Fibroblast of villous mesenchyme (primary cell): ENCODE measurements around the gene SLC18A3. TPM values are rescaled to one million over a fixed set of nuclear protein-coding genes. Genes with fewer than 3 reads are reported as not detected.

ENCODE experiments used
- DNase-seq: peaks from one replicate; pipeline ENCODE4 v3.0.0-alpha.2; 2010; ENCODE audit warnings: low read depth
- H3K4me3 ChIP-seq: 2 replicates; pipeline ENCODE4 v1.5.1; 2011; ENCODE audit warnings: low read depth, mild to moderate bottlenecking, low read length
- total RNA-seq: library from RNA; depleted of rRNA; stranded (reverse); fragments of >200 nt; gene quantifications from 2 replicates; pipeline ENCODE4 v1.2.3, GENCODE V29; 2012
- TF ChIP-seq, protein P1 (sequence below): IDR thresholded peaks from 2 replicates; pipeline ENCODE4 v1.5.1; 2012; ENCODE audit warnings: low read depth, mild to moderate bottlenecking, low read length; ENCODE audit not compliant: insufficient read depth

SLC18A3 gene
- total RNA-seq, 1 donor, result under 0.01 TPM

DNA sequence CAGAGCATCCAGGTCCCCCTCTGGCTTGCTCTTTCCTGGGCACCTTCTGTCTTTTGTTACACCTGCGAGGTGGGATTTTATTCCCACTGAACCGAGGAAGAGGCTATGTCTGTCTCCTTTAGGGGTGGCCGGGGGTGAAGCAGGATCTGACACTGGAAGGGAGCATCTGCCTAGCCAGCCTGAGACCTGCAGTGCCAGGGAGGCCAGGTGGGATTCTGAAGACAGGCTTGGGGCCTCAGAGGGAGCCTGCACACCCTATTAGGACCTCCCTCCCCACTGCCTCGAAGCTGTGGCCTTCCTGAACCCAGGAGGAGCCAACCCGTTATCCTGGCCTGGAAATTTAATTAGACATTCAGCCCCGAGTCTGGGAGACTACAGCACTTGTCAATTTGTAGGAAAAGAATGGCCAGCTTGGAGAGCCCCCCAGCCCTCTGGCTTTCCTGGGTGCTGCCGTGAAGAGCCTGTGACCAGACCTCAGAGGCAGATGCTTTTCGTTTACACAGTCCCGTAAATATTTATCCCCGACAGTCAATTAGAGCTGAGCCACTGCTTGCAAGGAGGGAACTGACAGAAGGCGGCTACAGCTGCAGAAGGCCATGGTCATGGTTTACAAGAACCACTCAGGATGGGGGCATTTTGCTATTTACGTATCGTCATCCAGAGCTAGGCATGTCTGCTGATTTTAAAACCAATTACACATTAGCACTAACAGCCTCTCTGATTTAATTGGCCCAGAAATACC, 23.4 kb downstream of the SLC18A3 start:
- H3K4me3 ChIP-seq, result no peak overlapping the region
- DNase-seq, result no peak

DNA sequence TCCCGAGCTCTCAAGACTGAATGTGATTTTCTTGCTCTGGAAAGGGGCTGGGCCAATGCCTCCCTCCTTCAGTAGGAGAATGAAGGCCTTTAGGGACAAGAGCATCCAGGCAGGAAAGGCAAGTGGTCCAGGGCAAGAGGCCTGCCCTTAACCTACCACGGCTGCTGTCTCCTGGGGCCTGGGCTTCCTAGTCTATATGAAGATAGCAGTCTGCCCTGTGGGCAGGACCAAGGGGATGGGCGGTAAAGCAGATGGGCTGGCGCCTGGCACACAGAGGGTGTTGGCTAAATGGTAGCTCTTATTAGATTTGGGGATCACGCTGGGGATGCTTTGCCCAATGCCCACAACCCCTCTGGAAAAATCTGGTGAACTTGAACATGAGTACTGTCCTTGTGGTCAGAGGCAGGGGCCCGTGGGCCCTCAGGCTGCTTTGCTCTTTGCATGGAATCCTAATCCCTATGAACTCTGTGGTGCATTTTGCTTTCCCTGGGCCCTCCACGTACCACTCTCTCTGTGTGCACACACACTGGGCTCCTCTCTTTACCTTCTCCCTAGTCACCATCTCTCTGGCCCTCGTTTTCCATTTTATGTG, 24.1 kb downstream of the SLC18A3 start:
- TF ChIP-seq, protein P1, sequence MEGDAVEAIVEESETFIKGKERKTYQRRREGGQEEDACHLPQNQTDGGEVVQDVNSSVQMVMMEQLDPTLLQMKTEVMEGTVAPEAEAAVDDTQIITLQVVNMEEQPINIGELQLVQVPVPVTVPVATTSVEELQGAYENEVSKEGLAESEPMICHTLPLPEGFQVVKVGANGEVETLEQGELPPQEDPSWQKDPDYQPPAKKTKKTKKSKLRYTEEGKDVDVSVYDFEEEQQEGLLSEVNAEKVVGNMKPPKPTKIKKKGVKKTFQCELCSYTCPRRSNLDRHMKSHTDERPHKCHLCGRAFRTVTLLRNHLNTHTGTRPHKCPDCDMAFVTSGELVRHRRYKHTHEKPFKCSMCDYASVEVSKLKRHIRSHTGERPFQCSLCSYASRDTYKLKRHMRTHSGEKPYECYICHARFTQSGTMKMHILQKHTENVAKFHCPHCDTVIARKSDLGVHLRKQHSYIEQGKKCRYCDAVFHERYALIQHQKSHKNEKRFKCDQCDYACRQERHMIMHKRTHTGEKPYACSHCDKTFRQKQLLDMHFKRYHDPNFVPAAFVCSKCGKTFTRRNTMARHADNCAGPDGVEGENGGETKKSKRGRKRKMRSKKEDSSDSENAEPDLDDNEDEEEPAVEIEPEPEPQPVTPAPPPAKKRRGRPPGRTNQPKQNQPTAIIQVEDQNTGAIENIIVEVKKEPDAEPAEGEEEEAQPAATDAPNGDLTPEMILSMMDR, result no peak
- no peak for DNase-seq
- no peak overlapping the region for H3K4me3 ChIP-seq

More for the DNA sequence above, 23.4 kb downstream of the SLC18A3 start:
- TF ChIP-seq, protein P1, result no peak

DNA sequence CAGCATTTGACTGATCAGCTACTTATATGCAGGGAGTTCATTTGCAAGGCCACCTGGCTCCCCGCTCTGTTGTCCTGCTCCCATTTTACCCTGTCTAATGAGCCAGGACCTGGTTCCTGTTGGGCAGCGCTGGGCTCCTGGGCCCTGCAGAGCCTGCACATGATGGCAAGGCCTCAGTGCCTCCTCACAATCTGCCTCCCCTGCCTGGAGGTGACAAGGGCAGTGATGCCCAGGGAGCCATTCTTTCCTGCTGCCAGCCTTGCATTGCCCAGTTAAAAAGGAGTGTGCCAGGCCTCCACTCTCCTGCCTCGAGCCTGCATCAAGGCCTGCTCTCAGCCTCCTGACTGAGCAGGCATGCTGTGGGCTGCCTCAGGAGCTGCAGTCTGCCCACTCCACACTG, 32.2 kb downstream of the SLC18A3 start:
- no peak for DNase-seq
- H3K4me3 ChIP-seq, result no peak overlapping the region
- TF ChIP-seq, protein P1, result no peak

- TF ChIP-seq, protein P1, result no peak
- no peak for DNase-seq
- no peak overlapping the region for H3K4me3 ChIP-seq
Observed at GRCh38 chr10:49643241-49644034, 33.3 kb downstream of the SLC18A3 start.

- TF ChIP-seq, protein P1, result no peak
- DNase-seq, result no peak
- H3K4me3 ChIP-seq, result no peak overlapping the region
Observed at GRCh38 chr10:49644035-49644646, 34.0 kb downstream of the SLC18A3 start.

DNA sequence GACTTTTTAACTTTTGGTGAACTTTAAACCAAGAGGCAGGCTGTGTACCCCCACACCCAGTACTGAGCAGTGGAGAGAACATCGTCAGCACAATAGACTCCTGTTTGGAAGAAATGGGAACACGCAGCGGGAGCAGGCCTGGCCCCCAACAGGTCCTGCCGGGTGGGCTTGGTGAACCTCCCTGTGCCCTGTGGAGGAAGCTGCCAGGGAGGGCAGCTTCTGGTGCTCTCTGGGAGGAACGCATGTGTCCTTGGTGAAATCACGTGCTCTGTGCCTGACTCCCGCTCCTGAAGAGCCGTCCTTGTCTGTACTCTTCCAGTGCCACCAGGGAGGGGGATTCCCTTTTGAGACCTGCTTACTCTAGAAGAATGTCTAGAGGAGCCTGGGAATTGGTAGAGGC, 35.3 kb downstream of the SLC18A3 start:
- TF ChIP-seq, protein P1, result no peak
- DNase-seq, result no peak
- no peak overlapping the region for H3K4me3 ChIP-seq
